ENCODE measurements around the gene HDAC4.

HDAC4 gene

DNA sequence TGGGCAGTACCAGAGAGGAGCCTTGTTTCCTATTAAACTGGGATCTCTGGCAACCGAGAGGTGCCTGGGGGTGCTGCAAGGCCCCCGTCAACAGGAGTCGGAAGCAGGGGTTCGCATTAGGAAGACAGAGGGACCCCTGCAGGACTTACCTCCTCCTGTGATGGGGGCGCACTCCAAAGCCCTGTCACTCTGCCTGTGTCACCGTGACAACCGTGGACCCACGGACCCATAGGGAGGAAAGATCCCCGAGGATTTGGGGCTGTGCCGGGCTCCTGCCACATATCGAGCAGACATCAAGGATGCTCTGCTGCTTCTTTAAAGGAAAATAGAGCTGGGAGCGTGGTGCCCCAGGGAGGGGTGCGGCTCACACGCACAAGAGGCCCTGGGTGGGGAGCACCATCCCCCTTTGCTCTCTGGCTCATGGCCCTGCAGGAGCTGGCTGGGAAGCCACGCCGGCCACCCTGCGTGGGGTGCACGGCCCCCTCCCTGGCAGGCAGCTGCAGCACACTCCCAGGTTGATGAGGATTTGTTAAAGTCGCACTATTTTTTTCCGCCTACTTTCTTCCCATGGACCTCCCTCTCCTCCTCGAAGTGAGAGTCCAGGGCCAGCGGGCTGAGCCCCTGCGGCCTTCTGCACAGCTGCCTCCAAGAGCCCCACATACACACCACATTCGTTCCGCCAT lies 385.5 kb downstream of the HDAC4 start:
- DNase-seq: peak; percentile 54

GRCh38 chr2:239014458-239015217 lies 386.2 kb downstream of the HDAC4 start:
- DNase-seq: no peak

GRCh38 chr2:239013678-239013976 lies 387.2 kb downstream of the HDAC4 start:
- no peak for DNase-seq

DNA sequence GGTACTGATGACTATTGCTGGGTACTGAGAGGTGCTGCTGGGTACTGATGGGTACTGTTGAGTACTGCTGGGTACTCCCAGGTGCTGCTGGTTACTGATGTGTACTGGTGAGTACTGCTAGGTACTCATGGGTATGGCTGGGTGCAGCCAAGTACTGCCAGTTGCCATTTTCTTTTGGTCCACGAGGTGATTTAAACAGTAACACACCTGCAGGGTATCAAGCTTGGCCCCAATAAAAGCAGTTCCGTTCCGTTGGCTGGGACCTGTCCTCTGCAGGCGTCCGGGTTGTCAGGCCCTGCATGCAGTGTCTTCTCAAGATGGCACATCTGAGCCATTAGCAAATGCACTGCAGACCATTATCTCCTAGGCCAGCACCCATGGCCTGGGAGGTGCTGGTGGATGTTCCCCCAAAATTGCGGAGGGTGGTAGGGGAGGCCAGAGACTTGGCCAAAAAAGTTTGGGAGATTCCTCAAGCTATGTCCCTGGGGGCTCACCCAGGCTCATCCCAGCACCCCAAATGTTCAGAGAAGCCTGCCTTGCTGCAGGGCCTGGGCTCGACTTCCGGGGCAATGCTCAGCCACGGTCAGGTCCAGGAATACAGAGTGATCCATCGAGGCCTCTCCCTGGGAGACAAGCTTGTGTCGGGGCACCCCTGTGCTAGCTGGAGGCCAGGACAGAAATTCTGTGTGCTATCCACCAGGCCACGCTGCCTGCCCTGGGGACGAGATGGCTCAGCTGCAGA lies 387.7 kb downstream of the HDAC4 start:
- peak; percentile 25 for DNase-seq

- DNase-seq: no peak
These were observed 388.6 kb downstream of the HDAC4 start for GRCh38 chr2:239012228-239012627.

DNA sequence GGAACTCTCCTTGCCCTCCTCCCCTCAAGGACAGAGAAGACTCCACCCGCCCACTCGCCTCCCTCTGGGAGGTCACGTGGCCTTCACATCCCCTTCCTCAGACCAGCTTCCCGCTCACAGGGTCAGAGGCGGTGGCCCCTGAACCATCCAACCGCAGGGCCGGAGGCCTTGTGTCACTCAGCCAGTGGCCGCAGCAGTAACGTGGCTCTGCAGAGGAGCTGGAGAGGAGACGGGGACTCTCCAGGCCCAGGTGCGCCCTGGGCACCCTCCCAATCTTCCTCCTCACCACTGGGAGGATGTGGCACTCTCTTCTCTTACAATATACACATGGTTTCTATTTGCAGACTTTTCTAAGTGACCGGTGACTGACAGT lies 391.2 kb downstream of the HDAC4 start:
- no peak for DNase-seq

GRCh38 chr2:239008677-239009588 lies 391.9 kb downstream of the HDAC4 start:
- no peak for DNase-seq

DNA sequence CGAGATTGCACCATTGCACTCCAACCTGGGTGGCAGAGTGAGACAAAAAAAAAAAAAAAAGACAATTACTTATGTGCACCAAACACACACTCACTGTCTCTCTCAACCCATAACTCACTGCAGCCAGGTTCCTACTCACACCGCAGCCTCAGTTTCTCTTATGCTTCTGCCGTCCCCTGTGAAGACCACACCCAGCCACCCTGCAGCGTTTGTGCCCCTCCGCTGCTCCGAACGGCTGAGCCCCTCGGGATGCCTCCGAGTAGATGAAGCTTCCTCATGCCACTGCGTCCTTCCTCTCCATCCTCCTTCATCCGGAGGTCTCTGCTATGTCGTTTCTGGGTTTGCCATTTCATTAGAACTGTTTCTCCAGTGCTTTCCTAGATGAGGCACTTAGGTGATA lies 392.8 kb downstream of the HDAC4 start:
- no peak for DNase-seq

DNA sequence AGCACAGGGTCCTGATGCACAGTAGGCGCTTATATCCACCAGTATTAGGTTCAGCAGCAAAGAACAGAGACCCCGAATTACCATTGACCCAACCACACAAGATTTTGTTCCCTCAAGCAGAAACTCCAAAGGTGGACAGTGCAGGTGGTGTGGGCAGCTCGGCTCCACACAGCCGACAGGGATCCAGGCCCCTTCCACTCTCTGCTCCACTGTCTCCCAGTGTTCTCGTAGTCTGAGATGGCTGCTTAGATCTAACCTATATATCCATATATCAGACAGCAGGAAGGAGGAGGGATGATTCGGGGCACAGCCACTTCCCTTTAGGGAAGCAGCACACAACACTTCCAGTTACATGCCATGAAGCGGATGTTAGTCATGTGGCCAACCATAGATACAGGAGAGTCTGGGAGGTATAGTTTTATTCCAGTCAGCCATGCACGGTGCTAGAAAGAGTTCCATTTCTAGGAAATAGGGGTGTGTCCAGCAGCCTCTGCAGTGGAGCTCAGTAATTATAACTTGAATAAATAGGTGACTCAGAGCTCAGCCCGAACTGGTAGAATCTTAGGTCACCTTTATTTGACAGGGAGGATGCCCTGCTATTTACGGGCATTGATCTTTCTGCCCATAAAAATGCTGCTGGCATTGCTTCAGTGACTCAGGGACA lies 394.1 kb downstream of the HDAC4 start:
- DNase-seq: no peak

DNA sequence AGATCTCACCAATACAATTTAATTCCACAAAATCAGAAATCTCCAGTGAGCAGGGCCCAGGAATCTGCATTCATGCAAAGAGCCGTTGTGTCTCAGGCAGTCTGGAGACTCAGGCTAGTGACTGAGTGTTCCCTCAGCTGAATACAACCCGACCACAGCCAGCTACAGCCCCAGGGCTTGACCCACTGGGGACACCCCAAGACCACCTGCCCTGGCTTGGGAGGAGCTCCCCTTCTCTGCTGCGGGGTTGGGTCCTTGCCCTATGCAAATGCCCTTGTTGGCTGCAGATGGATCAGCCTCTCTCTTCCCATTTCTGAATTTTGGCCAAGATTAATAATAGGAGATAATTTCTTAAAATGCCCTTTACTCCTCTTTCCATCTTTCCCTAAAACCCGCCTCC lies 395.2 kb downstream of the HDAC4 start:
- no peak for DNase-seq

GRCh38 chr2:239004274-239005015 lies 396.4 kb downstream of the HDAC4 start:
- no peak for DNase-seq

DNA sequence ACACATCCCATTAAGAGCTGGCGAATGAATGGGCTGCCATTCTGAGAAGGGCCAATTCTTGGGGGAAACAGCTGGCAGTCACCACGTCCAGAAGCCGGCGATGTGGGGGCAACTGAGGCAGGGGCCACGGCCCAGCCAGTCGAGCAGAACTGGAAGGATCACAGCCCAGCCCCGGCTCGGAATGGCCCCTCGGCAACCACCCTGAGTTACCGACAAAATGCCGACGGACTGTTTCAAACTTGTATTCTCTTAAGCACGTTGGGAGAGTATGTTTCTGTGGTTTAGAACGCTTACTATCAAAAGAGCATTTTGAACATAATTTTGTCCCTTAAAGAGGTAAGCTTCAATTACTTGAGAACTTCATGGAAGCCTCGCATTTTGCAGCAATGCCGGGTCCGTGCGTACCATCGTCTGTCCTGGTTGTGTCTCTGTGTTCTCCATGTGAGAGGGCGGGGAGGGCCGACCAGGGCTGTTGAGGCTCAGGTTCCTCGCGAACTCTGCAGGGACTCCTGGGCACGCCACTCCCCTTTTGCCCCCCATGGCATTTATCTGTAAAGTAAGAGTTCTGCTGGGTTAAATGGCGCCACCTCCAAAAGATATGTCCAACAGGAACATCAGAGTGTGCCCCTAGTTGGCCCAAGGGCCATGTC lies 397.1 kb downstream of the HDAC4 start:
- no peak for DNase-seq

DNA sequence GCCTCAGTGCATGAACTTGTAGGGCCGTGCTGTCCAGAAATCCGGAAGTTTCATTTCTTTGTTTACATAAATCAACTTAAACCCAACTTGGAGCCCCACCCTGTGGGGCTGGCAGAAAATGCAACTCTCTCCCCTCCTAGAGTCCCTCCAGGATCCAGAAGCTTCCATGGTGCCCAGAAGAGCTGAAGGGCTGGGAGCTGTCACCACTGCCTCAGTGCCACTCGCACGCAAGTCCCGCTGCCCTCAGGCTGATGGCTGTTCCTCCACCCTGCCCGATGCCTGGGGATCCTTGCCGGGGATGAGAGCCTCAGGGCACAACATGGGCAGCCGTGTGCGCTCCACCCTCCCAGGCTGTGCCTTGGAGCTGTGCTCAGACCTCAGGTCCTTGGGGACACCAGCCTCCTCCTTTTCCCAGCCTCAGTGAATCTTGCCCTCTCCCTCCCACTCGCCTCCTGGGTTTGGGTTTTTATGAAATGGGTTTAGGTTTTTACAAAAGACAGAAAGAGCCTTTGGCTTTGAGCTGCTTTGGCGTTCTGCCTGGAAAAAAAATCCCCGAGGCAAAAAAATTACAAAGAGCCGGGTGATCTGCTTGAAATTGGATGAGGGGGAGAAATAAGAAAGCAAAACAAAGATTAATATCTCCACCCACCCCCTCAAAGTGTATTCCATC lies 397.7 kb downstream of the HDAC4 start:
- DNase-seq: peak; percentile 74

DNA sequence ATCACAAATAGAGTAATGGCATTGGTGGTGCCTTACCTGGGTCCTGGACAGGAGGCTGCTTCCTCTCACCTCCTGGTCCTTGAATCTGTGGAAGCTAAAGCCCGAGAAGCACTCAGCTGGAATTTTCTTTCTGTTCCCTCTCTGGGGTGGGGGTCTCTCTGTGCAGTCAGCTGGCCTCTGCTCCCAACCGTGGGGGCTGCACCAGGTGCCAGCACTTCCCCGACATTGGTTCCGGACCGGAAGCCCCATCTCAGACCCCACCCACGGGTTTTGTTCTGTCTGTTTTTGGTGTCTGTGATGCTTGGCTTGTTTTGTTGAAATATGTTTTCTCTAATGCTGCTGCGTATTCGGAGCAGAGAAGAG lies 398.2 kb downstream of the HDAC4 start:
- no peak for DNase-seq

- no peak for DNase-seq
These were observed 399.0 kb downstream of the HDAC4 start for GRCh38 chr2:239001794-239002193.

DNA sequence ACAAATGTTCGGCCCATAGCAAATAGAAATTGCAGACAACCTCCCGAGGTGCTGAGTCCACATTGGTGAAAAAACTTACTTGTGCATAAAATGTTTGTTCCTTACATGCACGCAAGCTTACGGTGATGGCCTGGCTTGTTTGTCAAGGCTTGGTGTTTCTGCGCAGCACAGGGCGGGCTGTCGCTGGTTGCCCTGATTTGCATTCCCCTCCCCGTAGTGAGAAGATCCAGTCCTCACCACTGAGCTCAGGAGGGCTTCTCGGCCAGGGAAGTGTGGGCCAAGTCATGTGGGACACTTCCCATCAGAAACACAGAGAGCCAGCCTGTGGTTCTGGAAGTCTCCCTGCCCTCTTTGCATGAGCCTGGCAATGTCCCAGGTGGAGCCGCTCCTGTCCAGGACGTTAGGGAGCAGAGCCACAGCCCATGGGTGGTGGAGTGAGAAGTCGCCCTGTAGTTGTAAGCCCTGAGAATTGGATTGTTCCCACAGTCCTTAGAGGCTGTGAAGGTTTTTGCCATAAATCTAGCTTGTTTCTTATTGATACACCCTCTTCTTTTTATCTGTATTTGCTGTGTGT lies 400.2 kb downstream of the HDAC4 start:
- DNase-seq: no peak

DNA sequence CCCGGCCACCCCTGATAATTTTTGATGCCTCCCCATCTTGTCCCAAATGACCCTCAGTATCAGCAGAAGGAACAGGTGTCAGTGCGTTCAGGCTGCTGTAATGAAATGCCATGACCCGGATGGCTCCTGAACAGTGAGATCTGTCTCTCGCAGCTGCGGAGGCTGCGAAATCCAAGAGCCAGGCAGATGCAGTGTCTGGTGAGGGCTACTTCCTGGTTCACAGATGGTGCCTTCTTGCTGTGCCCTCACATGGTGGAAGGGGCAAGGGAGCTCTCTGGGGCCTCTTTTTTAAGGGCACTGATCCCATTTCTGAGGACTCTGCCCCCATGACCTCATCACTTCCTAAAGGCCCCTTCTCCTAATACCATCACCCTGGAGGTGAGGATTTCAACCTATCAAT lies 400.7 kb downstream of the HDAC4 start:
- DNase-seq: no peak

DNA sequence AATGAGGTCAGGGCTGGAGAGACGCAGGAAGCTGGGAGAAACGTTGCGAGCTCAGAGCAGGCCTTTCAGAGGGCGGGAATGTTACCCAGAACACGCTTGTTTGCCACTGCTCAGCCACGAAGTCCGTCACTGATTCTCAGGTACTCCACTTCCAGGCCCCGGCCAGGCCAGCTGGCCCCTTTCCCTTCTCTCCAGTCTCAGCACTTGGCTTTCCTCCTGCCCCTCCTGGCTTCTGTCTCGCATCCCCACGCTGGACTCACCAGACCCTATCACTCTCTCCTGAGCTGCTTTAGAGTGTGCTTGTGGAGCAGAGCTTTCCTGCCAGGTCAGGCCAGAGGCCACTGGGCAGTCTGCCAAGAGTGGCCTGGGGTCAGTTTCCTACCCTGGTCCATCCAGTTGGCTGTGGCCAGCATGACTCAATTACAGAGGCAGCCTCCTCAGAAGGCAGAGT lies 401.5 kb downstream of the HDAC4 start:
- DNase-seq: peak; percentile 60

DNA sequence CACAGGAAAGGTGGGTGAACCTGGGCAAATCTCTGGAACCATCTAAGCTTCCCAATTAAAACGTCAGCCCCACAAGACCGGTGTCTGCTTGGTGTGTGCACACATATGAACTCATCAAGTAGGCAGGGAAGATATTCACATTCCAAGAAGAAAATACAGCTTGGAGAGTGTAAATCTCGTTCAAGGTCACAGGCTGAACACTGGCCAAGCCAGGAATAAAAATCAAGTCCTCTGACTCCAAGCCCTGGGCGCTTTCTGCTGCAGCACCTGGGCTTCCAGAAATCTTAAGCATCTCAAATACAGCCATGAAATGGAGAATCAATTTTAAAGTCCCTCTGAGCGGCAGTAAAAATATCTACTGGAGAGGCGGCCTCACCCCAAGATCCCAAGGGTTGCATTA lies 402.0 kb downstream of the HDAC4 start:
- DNase-seq: no peak

Data from right forelimb (tissue), 1 donor.